GM12865 (cell line): Measurements from ENCODE around the gene OCRL.
A peak's percentile ranks its signal among the peaks of the same experiment; 100 is the strongest.

Experiments used
- DNase-seq: peaks from one replicate; pipeline ENCODE4 v3.0.0; 2010; ENCODE audit warnings: low read depth
- H3K4me3 ChIP-seq: 2 replicates; pipeline ENCODE4 v1.5.1; 2011; ENCODE audit warnings: mild to moderate bottlenecking, low read depth, low read length, control low read depth
- TF ChIP-seq, protein P1 (sequence below): IDR thresholded peaks from 2 replicates; pipeline ENCODE4 v1.5.1; 2011; ENCODE audit warnings: low read length, control low read depth, low read depth, inconsistent platforms; ENCODE audit not compliant: insufficient read depth; ENCODE audit errors: missing control alignments

Gene OCRL

GRCh38 chrX:129522184-129523078 lies 17.6 kb upstream of the OCRL start:
- H3K4me3 ChIP-seq: peak overlapping the region; percentile 47
- TF ChIP-seq, protein P1, sequence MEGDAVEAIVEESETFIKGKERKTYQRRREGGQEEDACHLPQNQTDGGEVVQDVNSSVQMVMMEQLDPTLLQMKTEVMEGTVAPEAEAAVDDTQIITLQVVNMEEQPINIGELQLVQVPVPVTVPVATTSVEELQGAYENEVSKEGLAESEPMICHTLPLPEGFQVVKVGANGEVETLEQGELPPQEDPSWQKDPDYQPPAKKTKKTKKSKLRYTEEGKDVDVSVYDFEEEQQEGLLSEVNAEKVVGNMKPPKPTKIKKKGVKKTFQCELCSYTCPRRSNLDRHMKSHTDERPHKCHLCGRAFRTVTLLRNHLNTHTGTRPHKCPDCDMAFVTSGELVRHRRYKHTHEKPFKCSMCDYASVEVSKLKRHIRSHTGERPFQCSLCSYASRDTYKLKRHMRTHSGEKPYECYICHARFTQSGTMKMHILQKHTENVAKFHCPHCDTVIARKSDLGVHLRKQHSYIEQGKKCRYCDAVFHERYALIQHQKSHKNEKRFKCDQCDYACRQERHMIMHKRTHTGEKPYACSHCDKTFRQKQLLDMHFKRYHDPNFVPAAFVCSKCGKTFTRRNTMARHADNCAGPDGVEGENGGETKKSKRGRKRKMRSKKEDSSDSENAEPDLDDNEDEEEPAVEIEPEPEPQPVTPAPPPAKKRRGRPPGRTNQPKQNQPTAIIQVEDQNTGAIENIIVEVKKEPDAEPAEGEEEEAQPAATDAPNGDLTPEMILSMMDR: no peak
- DNase-seq: no peak

- H3K4me3 ChIP-seq: peak within 1 kb of the TSS; percentile 47
- no peak for DNase-seq
- TF ChIP-seq, protein P1: no peak
These were observed 16.8 kb upstream of the OCRL start, which contains the start of gene SMARCA1 for GRCh38 chrX:129523079-129523911. Gene SMARCA1 (minus strand): TSS chrX:129523490. CDS start chrX:129523370, 120 bp downstream.

DNA sequence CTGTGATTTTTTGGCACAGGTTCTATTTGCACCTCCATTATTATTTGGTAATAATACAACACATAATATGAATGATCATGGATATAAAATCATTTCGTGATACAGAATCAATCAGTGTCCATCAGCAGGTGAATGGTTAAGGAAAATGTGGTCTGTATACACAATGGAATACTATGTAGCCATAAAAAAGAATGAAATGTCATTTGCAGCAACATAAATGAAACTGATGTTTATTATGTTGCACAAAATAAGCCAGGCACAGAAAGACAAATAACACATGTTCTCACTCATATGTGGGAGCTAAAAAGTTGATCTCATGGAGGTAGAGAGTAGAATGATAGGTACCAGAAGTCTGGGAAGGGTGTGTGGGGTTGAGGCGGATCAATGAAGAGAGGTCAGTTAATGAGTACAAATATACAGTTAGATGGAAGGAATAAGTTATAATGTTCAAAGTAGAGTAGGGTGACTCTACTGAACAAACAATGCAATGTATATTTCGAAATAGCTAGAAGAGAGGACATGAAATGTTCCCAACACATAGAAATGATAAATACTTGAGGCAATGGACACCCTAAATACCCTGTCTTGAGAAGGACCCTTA lies 15.7 kb upstream of the OCRL start:
- TF ChIP-seq, protein P1: no peak
- DNase-seq: no peak
- H3K4me3 ChIP-seq: no peak overlapping the region

DNA sequence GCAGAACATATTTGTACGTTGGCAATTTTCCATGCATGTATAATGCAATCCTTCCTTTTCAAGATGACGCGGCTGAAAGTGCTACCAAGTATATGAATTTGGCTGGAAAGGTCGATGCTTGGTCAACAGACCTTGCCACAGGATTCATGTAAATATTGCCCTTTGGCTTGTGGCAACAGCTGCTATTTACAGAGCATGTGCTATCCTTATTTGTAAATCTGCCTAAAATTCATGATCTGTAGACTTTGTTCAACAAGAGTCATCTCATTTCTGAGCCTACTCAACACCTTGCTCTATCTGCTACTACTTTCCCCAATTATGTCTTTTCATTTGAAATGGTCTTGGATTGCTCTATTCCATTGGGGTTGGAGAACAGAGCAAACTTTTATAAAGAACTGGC lies 14.9 kb upstream of the OCRL start:
- no peak overlapping the region for H3K4me3 ChIP-seq
- TF ChIP-seq, protein P1: no peak
- no peak for DNase-seq

DNA sequence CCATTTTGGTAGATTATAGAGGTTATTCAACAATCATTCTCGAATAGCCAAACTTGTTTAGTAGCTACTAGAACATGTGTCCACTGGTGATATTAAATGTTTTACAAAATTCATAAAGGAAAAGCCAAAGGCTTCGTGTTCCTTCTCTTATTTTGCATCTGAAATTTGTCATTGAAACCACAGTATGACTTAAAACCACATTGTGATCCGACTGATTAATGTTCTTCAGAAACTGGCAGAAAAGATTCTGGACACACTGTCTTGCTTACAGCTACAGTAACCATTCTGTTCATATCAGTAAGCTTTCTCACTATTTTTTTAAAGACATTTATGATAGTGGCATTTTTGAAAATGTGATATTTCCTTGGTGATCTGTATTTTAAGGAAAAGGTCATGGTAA lies 14.2 kb upstream of the OCRL start:
- TF ChIP-seq, protein P1: no peak
- H3K4me3 ChIP-seq: no peak overlapping the region
- no peak for DNase-seq

DNA sequence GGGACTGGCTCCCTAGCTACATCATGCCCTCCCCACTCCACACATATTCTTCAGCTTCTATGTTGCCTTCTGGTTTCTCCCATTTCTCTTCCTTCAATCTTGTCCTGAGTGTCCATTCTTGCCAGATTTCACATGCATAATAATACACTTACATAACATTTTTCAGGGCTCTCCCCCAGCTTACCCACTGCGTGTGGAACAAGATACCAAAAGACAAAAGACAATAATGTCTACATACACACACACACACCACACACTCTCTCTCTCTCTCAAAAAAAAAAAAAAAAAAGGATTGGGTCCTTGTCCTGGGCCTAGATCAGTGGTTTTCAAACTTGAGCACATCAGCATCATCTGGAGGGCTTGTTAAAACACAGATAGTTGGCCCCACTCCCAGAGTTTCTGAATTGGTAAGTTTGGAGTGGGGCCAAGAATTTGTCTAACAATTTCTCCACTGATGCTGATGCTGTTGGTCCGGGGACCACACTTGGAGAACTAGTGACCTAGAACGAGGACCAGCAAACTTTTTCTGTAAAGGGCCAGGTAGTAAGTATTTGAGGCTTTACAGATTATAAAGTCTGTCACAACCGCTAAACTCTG lies 10.3 kb upstream of the OCRL start:
- TF ChIP-seq, protein P1: no peak
- no peak for DNase-seq
- no peak overlapping the region for H3K4me3 ChIP-seq
